Stimulated activated CD8-positive, alpha-beta memory T cell treated with anti-CD3 and anti-CD28 coated beads, Interleukin-15, amount 100 ng/mL, for 1 hour (primary cell): ENCODE data around the gene IBA57.

Experiments
- DNase-seq: peaks from one replicate; pipeline ENCODE4 v3.0.0-alpha.2; 2020; ENCODE audit warnings: low read depth

The IBA57 gene

DNA sequence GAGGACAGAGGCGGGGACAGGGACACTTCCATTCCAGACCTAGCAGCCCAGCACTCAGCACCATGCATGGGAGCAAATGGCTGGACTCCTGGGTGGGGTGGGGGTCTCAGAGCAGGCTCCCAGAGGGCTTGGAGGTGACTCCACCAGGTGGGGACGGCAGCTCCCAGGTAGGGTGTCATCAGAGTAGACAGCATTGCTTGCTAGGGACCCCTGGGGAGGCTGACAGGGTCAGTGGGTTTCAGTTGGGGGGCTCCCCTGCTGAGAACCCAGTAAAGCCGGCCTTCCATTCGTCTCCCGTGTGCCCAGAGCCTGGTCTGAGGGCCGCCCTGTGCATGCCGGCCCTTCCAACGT lies 20.6 kb upstream of the IBA57 start:
- DNase-seq: no peak

GRCh38 chr1:228145463-228146416 lies 19.9 kb upstream of the IBA57 start:
- DNase-seq: no peak

- DNase-seq: no peak
Measured at GRCh38 chr1:228146417-228147150, 19.0 kb upstream of the IBA57 start.

- no peak for DNase-seq
Measured at GRCh38 chr1:228147151-228147693, 18.4 kb upstream of the IBA57 start.

DNA sequence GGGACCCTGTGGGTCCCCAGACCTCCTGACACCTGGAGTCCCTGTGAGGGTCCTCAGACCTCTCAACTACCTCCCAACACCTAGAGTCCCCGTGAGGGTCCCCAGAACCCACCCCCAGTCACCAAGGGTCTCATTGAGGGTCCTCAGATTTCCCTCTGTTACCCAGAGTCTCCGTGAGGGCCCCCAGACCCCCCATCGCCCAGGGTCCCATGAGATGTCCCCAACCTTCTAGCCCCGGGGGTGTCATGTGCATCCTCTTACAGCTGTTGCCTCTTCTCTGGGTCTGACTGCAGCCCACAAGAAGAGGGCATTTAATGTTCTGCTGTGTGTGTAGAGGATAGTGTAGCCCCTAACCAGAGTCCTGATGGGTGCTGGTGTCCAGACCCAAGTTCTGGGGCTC lies 17.8 kb upstream of the IBA57 start:
- no peak for DNase-seq

- DNase-seq: no peak
Measured at GRCh38 chr1:228148196-228148861, 17.3 kb upstream of the IBA57 start.

DNA sequence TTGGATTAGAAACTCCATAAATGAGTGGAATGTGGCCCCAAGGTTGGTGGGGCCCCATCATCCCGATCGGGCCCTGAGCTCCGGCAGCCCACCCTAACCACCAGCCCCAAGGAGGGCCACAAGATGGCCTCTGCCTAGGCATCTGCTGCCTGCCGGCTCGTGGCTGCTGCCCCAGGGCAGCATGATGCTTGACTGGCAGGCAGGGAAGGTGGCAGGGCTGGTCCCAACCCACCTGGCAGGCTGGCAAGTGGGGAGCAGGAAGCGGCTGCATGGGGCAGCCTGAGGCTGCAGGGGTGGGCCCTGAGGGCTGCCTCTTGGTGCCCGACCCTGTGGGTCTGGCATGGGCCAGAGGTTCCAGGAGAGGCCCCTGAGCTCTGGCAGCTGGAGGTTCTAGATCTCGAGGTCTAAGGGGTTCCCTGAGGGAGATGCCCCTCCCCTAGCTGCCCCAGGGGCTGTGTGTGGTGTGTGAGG lies 16.6 kb upstream of the IBA57 start:
- DNase-seq: no peak

- DNase-seq: no peak
Measured at GRCh38 chr1:228149406-228150119, 16.0 kb upstream of the IBA57 start, which contains the start of gene GJC2. Gene GJC2 (plus strand): TSS chr1:228149930. CDS start chr1:228157759, 7,829 bp downstream.

DNA sequence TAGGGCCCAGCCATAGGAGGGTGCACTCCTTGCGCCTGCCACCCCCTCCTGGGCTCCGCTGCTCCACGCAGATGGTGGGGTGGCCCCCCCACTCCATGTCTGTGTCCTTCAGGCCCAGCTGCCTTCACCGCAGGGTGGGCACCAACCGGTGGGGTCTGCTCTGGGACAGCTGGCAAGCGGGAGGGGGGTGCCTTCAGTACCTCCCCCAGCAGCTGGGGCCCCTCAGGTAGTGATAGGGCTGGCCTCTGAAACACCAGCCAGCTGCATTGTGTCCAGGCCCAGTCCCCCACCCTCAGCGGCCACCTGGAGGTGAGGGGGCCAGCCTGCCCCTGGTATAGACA lies 15.5 kb upstream of the IBA57 start:
- DNase-seq: no peak

- no peak for DNase-seq
Measured at GRCh38 chr1:228150461-228151179, 15.0 kb upstream of the IBA57 start.

DNA sequence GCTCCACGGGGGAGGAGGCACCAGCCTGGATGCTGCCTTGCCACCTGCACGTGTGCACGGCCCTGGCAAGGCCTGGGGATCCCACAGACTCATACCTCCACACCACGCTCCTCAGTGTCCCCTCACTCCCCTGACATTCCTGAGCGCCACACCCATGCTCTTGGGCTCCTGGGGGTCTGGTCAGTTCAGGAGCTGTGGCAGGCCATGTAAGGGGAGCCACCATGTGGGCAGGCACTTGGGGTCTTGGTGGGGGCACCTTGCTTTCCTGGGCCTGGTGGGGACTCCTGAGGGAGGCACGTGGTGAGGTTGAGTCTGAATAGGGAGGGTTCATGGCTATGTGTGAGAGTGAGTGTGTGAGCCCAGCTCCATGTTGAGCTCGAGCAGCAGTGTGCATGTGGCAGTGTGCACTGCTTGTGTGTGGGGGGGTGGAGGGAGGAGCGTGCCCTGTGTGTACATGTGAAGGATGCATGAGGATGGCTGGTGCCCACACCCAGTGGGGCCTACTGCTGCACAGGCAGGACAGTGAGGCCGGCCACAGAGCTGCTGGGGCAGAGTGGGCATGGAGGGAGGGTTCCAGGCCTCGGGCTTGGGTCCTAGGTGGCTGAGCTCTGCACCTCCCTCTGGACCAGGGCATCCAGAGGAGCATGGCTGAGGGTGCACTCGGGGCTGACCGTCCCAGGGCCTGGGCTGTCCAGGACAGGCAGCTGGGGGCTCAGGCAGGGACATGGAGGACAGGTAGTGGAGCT lies 14.3 kb upstream of the IBA57 start:
- DNase-seq: no peak

DNA sequence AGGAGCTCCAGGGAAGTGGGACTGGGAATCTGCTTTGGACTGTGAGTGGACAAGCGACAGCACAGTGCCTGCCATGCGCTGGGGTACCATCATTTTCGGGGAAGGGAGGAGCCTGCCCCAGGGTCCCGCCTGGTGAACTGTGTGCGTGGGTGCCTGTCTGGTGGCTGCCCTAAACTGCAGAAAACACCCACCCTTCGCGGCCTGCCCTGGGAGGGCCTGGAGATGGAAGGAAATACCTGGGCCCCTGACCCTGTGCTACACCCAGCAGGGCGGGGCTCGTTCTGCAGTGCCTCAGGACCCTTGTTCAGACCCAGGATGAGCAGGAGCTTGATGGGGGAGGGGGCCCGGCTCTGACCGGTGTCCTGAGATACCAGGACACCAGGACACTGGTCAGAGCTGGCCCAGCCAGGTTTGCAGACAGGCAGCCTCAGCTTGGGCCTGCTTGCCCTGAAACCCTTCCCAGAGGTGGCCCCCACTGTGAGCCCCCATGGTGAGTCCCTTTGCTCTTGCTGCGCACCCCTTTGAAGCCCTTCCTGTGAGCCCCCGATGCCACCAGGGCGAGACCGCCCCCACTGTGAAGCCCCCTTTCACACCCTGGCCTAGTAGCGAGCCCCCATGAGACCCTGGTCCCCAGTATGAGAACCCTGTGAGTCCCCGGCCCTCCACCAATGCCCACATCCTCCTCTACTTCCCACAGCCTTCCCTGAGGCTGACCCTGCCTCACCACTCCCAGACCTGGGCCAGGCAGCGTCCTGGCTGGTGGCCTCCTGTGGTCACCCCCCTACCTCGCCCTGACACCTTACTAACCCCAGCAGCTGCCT lies 13.3 kb upstream of the IBA57 start:
- DNase-seq: no peak

- DNase-seq: no peak
Measured at GRCh38 chr1:228152918-228153258, 12.7 kb upstream of the IBA57 start.

- DNase-seq: no peak
Measured at GRCh38 chr1:228154021-228154669, 11.5 kb upstream of the IBA57 start.

DNA sequence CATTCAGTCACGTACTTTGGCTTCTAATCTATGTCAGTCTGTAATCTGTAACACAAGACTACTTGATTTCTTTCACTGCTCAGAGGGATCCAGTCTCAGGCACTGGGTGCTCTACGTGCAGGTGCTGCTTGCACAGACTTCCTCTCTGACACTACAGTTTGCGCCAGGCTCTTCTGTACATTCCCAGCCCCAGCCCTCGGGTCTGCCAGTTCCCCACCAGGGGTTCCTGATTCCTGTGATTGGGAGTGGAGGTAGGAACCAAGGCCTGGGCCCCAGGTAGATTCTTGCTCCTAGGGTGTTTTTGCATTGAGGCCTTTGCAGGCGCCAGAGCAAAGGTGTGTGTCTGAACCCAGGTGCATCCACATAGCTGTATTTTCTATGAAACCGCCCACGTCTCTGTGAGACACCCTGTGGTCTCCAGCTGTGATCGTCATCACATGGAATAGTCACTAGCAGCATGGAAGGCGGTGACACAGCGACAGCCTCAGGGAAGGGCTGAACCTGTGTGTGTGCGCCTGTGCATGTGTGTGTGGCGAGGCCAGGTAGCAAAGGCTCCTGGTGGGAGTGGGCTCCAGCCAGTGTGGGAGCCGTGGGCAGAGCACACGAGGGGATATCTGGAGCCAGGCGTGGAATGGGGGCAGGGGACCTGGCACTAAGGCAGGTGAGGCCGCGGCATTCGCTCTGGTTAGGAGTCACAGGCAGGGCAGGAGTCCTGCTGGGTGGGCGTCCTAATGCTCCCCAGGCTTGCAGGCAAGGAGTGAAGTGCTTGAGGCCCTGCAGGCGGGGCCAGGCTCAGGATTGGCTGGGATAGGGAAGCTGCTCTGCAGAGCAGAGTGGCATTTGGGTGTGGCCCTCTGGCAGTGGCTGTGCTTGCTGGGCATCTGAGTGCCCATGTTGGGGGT lies 10.7 kb upstream of the IBA57 start:
- no peak for DNase-seq

GRCh38 chr1:228155596-228156514 lies 9.7 kb upstream of the IBA57 start:
- DNase-seq: no peak

- no peak for DNase-seq
Measured at GRCh38 chr1:228156515-228156881, 9.1 kb upstream of the IBA57 start.
